ENCODE results near the gene CISD1. TPM values are rescaled to one million over a fixed set of nuclear protein-coding genes. Genes with fewer than 3 reads are reported as not detected.
"Not testable (repeated sequence)": the region's sequence is repeated elsewhere in the genome, so short reads cannot be mapped to it uniquely, and the experiment has no call there.

CISD1 gene
- 28.9 TPM for total RNA-seq

- no peak for FAIRE-seq
- peak; percentile 76 to 78 for DNase-seq (ENCODE audit: low spot score in 2 of 2)
Observed at GRCh38 chr10:58268946-58269781, at the start of gene CISD1. CISD1 (plus strand) TSS chr10:58269162; CDS start chr10:58269274, 112 bp downstream.

DNA sequence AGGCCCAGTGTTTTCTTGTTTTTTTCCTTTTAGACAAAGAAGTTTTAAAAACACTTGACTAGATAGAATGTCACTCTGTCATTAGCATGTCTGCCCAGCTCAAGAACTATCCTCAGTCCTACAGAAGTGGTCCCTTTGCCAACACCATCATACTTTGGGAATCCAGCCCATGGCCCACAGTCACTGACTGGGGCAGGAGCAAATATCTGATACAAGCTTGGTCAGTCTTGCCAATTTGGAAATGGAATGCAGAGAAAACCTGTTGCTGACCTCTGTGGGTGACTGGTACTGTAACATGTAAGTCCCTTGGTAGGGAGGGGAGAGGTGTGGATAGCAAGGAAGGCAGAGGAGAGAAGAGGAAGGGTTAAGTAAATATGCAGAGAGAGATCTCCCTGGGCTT is 49.1 kb upstream of the CISD1 start:
- DNase-seq (ENCODE audit: low spot score in 2 of 2): no peak
- no peak for FAIRE-seq

DNA sequence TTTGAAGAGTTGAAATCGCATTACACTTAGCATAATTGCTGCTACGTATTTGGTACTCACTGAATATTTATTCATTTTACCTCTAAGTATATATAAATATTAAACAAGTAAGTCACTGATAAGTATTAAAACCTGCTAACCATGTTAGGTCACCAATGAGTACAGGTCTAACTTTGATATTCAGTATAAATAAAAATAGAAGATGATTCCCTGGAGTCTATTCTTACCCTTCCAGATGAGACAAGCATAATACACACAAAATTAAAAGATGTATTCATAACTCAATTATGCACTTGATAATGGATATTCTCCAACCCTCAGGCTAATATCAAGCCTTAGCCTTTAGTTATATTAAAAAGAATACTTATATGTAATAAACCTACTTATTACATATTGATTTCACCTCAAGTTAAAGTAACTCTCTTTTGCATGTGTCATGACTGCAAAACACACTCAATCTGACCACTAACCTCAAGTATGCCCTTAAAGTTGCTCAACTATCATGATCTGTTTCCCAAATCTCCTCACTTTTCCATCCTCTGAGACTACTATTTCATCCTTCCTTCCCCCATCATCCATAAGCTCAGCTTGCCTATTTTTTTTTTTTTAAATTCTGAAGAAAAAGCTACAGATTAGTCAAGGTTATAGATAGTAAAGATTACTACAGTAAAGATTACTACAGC is 48.1 kb upstream of the CISD1 start:
- no peak for FAIRE-seq
- no peak for DNase-seq (ENCODE audit: low spot score in 2 of 2)

GRCh38 chr10:58225654-58226053 is 43.3 kb upstream of the CISD1 start:
- FAIRE-seq: no peak
- DNase-seq (ENCODE audit: low spot score in 2 of 2): no peak

DNA sequence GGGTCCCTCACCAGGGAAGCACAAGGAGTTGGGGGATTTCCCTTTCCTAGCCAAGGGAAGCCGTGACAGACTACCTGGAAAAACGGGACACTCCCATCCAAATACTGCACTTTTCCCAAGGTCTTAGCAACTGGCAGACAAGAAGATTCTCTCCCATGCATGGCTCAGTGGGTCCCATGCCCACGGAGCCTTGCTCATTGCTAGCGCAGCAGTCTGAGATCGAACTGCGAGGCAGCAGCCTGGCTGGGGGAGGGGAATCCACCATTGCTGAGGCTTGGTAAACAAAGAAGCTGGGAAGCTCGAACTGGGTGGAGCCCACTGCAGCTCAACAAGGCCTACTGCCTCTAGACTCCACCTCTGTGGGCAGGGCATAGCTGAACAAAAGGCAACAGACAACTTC is 39.1 kb upstream of the CISD1 start:
- not testable (repeated sequence) for DNase-seq (ENCODE audit: low spot score in 2 of 2)

DNA sequence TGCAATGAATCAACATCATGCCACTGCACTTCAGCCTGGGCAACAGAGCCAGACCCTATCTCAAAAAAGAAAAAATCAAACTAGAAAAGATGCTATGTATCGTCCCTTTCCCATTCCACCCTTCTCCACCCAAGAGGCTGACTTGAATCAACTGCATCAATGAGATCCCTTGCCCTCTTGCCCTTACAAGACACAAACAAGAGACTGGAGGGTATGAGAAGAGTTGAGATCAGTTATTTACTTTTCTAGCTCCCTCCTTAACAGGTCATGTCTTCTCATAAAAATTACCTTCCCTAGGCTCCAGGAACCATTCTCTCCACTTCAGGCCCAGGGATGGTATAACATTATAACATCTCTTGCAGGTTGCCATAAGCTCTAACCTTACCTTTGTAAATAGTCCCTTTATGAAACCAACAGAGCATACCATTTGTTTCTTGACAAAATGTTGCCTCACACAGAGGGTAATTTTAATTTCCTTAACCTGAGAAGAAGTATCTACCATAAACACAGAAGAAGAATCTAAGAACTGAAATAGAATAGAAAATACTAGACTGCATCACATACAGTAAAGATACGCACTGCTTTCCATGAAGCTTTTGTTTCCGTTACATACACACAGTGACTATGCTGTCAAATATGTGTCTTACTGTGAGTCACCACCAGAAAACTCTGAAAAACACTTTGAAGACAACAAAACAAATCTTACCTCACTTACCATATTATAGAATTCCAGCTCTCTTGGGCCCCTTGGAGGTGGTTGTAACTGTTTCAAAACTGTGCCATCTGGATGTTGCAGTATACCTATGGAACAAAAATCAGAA is 31.7 kb upstream of the CISD1 start:
- FAIRE-seq: no peak
- no peak for DNase-seq (ENCODE audit: low spot score in 2 of 2)

More for the DNA sequence above, 39.1 kb upstream of the CISD1 start:
- not testable (repeated sequence) for FAIRE-seq

DNA sequence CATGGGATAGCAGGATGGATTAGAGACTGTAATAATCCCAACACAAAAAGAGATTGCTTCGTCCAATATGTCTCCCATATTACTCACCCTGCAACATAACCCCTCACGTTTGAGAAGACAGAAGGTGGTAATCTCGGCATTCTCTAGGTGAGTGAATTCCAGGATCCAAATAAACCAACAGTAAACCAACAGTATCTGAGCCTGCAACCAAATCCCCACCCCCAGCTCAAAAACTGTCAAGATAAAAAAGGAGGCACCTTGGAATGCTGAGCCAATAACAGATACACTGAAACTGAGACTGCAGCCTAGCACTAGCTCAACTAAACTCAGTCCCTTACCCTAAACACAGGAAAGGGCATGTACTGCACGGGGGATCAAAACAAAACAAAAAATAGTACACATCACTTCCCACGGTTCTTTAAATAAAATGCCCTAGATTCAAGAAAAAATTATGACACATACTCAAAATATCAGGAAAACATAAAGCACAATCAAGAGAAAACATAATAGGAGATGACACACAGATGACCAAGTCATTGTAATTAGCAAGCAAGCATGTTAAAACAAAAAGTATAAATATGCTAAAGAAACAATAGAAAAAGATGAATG is 29.3 kb upstream of the CISD1 start:
- DNase-seq (ENCODE audit: low spot score in 2 of 2) (no peak), FAIRE-seq (no peak)

- no peak for FAIRE-seq
Observed at GRCh38 chr10:58240531-58240930, 28.4 kb upstream of the CISD1 start.

GRCh38 chr10:58241346-58241745 is 27.6 kb upstream of the CISD1 start:
- FAIRE-seq: no peak

More at GRCh38 chr10:58240531-58240930, 28.4 kb upstream of the CISD1 start:
- DNase-seq (ENCODE audit: low spot score in 2 of 2): no peak

DNA sequence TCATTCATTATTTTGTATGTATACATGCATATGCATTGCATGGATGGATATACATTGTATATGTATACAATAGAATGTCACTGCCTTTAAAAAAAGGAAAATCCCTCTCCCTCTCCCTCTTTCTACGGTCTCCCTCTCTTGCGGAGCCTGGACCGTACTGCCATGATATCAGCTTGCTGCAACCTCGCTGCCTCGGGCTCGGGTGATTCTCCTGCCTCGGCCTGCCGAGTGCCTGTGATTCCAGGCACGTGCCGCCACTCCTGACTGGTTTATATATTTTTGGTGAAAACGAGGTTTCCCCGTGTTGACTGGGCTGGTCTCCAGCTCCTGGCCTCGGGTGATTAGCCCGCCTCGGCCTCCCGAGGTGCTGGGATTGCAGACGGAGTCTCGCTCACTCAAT is 25.7 kb upstream of the CISD1 start:
- DNase-seq (ENCODE audit: low spot score in 2 of 2) (no peak), FAIRE-seq (no peak)

More at GRCh38 chr10:58241346-58241745, 27.6 kb upstream of the CISD1 start:
- DNase-seq (ENCODE audit: low spot score in 2 of 2): no peak

GRCh38 chr10:58243801-58244200 is 25.2 kb upstream of the CISD1 start:
- DNase-seq (ENCODE audit: low spot score in 2 of 2); FAIRE-seq: not testable (repeated sequence)

DNA sequence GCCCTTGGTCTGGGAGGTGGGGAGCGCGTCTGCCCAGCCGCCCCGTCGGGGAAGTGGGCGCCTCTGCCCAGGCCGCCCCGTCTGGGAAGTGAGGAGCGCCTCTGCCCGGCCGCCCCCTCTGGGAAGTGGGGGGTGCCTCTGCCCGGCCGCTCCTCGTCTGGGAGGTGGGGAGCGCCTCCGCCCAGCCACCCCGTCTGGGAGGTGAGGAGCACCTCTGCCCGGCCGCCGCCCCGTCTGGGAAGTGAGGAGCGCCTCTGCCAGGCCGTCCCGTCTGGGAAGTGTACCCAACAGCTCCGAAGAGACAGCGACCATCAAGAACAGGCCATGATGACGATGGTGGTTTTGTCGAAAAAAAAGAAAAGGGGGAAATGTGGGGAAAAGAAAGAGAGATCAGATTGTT is 24.7 kb upstream of the CISD1 start:
- not testable (repeated sequence) for FAIRE-seq; DNase-seq (ENCODE audit: low spot score in 2 of 2)

- DNase-seq (ENCODE audit: low spot score in 2 of 2); FAIRE-seq: not testable (repeated sequence)
Observed at GRCh38 chr10:58244666-58245065, 24.3 kb upstream of the CISD1 start.

GRCh38 chr10:58253184-58253583 is 15.8 kb upstream of the CISD1 start:
- no peak for FAIRE-seq

DNA sequence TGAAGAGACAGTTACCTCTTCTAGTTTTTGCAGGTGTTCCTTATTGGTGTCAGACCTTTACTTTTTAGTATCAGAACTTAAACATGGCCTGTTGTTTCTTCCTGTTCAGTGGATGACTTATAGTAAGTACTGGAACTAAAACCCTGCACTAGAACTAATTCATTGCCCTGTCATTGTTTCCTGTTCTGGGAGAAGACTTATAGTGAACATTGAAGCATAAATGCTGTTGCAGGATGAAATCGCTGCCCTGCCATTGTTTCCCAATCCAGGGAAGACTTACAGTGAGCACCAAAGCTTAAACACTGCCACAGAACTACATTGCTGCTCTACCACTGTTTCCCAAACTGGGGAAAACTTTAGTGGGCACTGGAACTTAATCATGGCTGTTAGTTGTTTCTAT is 14.3 kb upstream of the CISD1 start:
- FAIRE-seq (no peak), DNase-seq (ENCODE audit: low spot score in 2 of 2) (no peak)

More at GRCh38 chr10:58253184-58253583, 15.8 kb upstream of the CISD1 start:
- no peak for DNase-seq (ENCODE audit: low spot score in 2 of 2)

DNA sequence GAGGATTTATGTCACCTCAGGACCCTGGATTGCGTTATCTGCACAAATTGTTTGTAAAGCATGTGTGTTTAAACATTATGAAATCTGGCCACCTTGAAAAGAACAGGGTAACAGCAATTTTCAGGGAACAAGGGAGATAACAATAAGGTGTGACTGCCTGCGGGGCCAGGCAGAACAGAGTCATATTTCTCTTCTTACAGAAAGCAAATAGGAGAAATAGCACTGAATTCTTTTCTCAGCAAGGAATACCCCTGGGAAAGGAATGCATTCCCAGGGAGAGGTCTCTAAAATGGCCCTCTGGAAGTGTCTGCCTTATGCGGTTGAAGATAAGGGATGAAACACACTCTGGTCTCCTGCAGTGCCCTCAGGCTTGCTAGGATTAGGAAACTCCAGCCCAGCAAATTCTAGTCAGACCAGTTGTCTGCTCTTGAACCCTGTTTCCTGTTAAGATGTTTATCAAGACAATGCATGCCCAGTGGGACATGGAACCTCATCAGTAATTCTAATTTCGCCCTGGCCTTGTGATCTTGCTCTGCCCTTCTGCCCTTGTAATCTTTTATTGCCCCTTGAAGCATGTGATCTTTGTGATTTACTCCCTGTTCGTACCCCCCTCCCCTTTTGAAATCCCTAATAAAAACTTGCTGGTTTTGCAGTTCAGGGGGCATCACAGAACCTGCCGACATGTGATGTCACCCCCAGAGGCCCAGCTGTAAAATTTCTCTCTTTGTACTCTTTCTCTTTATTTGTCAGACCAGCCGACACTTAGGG is 12.8 kb upstream of the CISD1 start:
- not testable (repeated sequence) for FAIRE-seq; DNase-seq (ENCODE audit: low spot score in 2 of 2)

GRCh38 chr10:58258977-58259692 is 9.8 kb upstream of the CISD1 start:
- FAIRE-seq: no peak
- no peak for DNase-seq (ENCODE audit: low spot score in 2 of 2)

DNA sequence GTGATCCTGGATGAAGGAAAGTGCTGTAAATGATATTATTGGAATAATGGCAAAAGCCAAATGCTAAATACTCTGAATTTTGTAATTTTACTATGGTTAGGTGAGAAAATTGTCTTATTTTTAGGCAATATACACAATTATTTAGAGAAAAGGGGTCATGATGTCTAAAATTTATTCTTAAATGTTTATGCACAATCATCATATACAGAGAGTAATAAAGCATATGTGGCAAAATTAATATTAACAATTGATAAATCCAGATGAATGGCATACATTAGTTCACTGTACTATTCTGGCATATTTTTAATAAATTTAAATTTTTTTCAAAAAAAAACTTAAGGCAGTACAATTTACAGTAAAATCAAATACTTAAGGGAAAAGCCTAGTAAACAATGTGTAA is 8.6 kb upstream of the CISD1 start:
- no peak for DNase-seq (ENCODE audit: low spot score in 2 of 2)
- FAIRE-seq: no peak

GRCh38 chr10:58262766-58263165 is 6.2 kb upstream of the CISD1 start:
- DNase-seq (ENCODE audit: low spot score in 2 of 2) (no peak), FAIRE-seq (no peak)

All from frontal cortex (tissue), 4 donors.